ENCODE data around the gene KIF6. TPM values are rescaled to one million over a fixed set of nuclear protein-coding genes. Genes with fewer than 3 reads are reported as not detected.

Gene KIF6
- total RNA-seq, 1 experiment from 2014 or later, result not detected

GRCh38 chr6:39360378-39360777, 364.8 kb downstream of the KIF6 start:
- CTCF ChIA-PET, result no interaction called here
- Histone ChIP-seq H4K20me1 (ENCODE audit: insufficient read depth) (no peaks in the 10 kb centered on the region), H3K4me1 (ENCODE audit: control insufficient read depth in 1 of 2, insufficient read depth in 2 of 2, low read length in 2 of 2) (peaks cover 0 to 12% of the 10 kb centered on the region in 2 experiments; a peak in 2 of 4 replicates), H3K9me2 (ENCODE audit: insufficient read depth) (no peaks in the 10 kb centered on the region), H2AFZ (ENCODE audit: low read depth, low read length, poor library complexity, severe bottlenecking) (no peak overlapping the region), H3K4me3 (replicated peaks in 1 of 2; ENCODE audit: low read depth in 1 of 2, low read length in 2 of 2) (no peak overlapping the region), H3K79me2 (ENCODE audit: insufficient read depth, low read length) (no peaks in the 10 kb centered on the region), H3K36me3 (ENCODE audit: control insufficient read depth in 1 of 2, insufficient read depth in 2 of 2, low read length in 2 of 2) (no peaks in the 10 kb centered on the region), H3K4me2 (ENCODE audit: low read length) (no peak overlapping the region), H3K27me3 (ENCODE audit: insufficient read depth, low read length) (no peaks in the 10 kb centered on the region), H3K27ac (ENCODE audit: low read depth, low read length) (no peak overlapping the region), H3K9ac (ENCODE audit: low read length) (no peak overlapping the region), H3K9me3 (ENCODE audit: control insufficient read depth in 1 of 2, insufficient read depth in 1 of 2, low read depth in 1 of 2, low read length in 2 of 2) (no peaks in the 10 kb centered on the region)
- POLR2A ChIA-PET, result no interaction called here
- no peak for TF ChIP-seq TCF7L2 (IDR thresholded peaks at IDR 0.05; ENCODE audit: borderline replicate concordance, extremely low read depth, insufficient read depth, insufficient read length)
- no peak for TF ChIP-seq CTCF (IDR thresholded peaks at IDR 0.05 in 2 of 3, conservative IDR thresholded peaks at IDR 0.05 in 1 of 3; ENCODE audit: borderline replicate concordance in 1 of 3, insufficient read depth in 1 of 3, low read depth in 2 of 3, low read length in 2 of 3)
- no peak for TF ChIP-seq ZBTB33 (IDR thresholded peaks at IDR 0.05; ENCODE audit: extremely low read depth, insufficient replicate concordance, low read length)
- no peak for TF ChIP-seq EGR1 (IDR thresholded peaks at IDR 0.05; ENCODE audit: low read depth)
- TF ChIP-seq RAD21 (IDR thresholded peaks at IDR 0.05; ENCODE audit: low read depth), result no peak
- no peak for TF ChIP-seq ATF3 (IDR thresholded peaks at IDR 0.05)
- ATAC-seq (no peak), DNase-seq (ENCODE audit: low read depth, low spot score) (no peak)
- RAD21 ChIA-PET (ENCODE audit: low non-redundant PET in 1 of 2, low total read pairs in 2 of 2, uncharacterized antibody in 2 of 2, unreplicated experiment in 2 of 2), result no interaction called here
- BruUV-seq (replicated peaks), result no TSS peak
- intact Hi-C loops (cut with micrococcal nuclease), result loop anchor here (5.0 kb wide), 1 partner anchor 947 kb away; no protein-coding TSS in a partner anchor
